HEK293 (cell line): ENCODE results near the gene ATG12.

Experiments
- CTCF ChIA-PET: fragments of 350-600 bp; formaldehyde crosslinking; extraction: SDS; loops from one replicate; lab custom pipeline; 2021; ENCODE audit warnings: antibody characterized with exemption; lab: Yijun Ruan, JAX
- POLR2A ChIA-PET: fragments of 300-600 bp; formaldehyde crosslinking; extraction: SDS; loops from one replicate; lab custom pipeline; 2020; ENCODE audit warnings: antibody characterized with exemption, inconsistent platforms; lab: Yijun Ruan, JAX
- H3K27ac ChIP-seq: fragments of 200-500 bp; sonication (Bioruptor generic); 2 replicates; pipeline ENCODE4 v1.5.1; 2014; ENCODE audit warnings: low read depth, low read length, control low read depth, inconsistent platforms; ENCODE audit errors: extremely low read depth
- H3K36me3 ChIP-seq, 2 experiments: fragments of 200-500 bp in 1 of 2; sonication (Bioruptor generic) in 1 of 2; 1 replicate in 1 of 2; 2 replicates in 1 of 2; pipeline ENCODE4 v1.5.1; 2014 to 2017; ENCODE audit warnings: inconsistent platforms in 2 of 2, low read length in 2 of 2; ENCODE audit not compliant: control insufficient read depth in 2 of 2, insufficient read depth in 1 of 2
- H3K4me1 ChIP-seq: fragments of 200-500 bp; sonication (Bioruptor generic); 2 replicates; pipeline ENCODE4 v1.5.1; 2014; ENCODE audit warnings: mild to moderate bottlenecking, low read length, inconsistent platforms; ENCODE audit not compliant: control insufficient read depth, insufficient read depth
- H3K4me3 ChIP-seq: 2 replicates; pipeline ENCODE4 v1.5.1; 2011; ENCODE audit warnings: low read depth, mild to moderate bottlenecking, control low read depth, low read length, moderate library complexity
- H3K9me3 ChIP-seq: fragments of 200-500 bp; sonication (Bioruptor generic); 2 replicates; pipeline ENCODE4 v1.5.1; 2014; ENCODE audit warnings: low read depth, low read length, inconsistent platforms; ENCODE audit not compliant: control insufficient read depth, insufficient read depth
- GFI1B ChIP-seq: fragments of 450-650 bp; formaldehyde crosslinking; IDR thresholded peaks from 2 replicates; pipeline ENCODE4 v1.5.1; 2016; ENCODE audit warnings: missing biosample characterization, missing genetic modification characterization
- SP3 ChIP-seq: fragments of 450-650 bp; formaldehyde crosslinking; IDR thresholded peaks from 2 replicates; pipeline ENCODE4 v1.5.1; 2016; ENCODE audit warnings: missing biosample characterization, missing genetic modification characterization
- ZBTB8A ChIP-seq: fragments of 450-650 bp; formaldehyde crosslinking; IDR thresholded peaks from 2 replicates; pipeline ENCODE4 v1.5.1; 2016; ENCODE audit warnings: missing biosample characterization, missing genetic modification characterization
- ZNF146 ChIP-seq: fragments of 450-650 bp; formaldehyde crosslinking; IDR thresholded peaks from 2 replicates; pipeline ENCODE4 v1.5.1; 2016; ENCODE audit warnings: missing biosample characterization, missing genetic modification characterization
- ZNF16 ChIP-seq: fragments of 450-650 bp; formaldehyde crosslinking; IDR thresholded peaks from 2 replicates; pipeline ENCODE4 v1.5.1; 2016; ENCODE audit warnings: low read depth, missing biosample characterization, missing genetic modification characterization
- ZNF175 ChIP-seq: fragments of 450-650 bp; formaldehyde crosslinking; IDR thresholded peaks from 2 replicates; pipeline ENCODE4 v1.5.1; 2016; ENCODE audit warnings: missing biosample characterization, missing genetic modification characterization
- ZNF266 ChIP-seq: fragments of 450-650 bp; formaldehyde crosslinking; IDR thresholded peaks from 2 replicates; pipeline ENCODE4 v1.5.1; 2016; ENCODE audit warnings: missing biosample characterization, missing genetic modification characterization, low read depth
- ZNF350 ChIP-seq: fragments of 450-650 bp; formaldehyde crosslinking; IDR thresholded peaks from 2 replicates; pipeline ENCODE4 v1.5.0; 2017; ENCODE audit warnings: missing biosample characterization, mild to moderate bottlenecking, missing genetic modification characterization
- ZNF366 ChIP-seq: fragments of 450-650 bp; formaldehyde crosslinking; conservative IDR thresholded peaks from 2 replicates; pipeline ENCODE4 v1.5.1; 2016; ENCODE audit warnings: missing biosample characterization, missing genetic modification characterization
- ZNF473 ChIP-seq: fragments of 450-650 bp; formaldehyde crosslinking; IDR thresholded peaks from 2 replicates; pipeline ENCODE4 v1.5.1; 2017; ENCODE audit warnings: missing biosample characterization, missing genetic modification characterization
- ZNF560 ChIP-seq: fragments of 450-650 bp; formaldehyde crosslinking; IDR thresholded peaks from 2 replicates; pipeline ENCODE4 v1.5.1; 2017; ENCODE audit warnings: missing biosample characterization, missing genetic modification characterization, borderline replicate concordance
- ZNF654 ChIP-seq: fragments of 450-650 bp; formaldehyde crosslinking; IDR thresholded peaks from 2 replicates; pipeline ENCODE4 v1.5.1; 2016; ENCODE audit warnings: low read depth, missing biosample characterization, missing genetic modification characterization
- ZNF777 ChIP-seq: fragments of 450-650 bp; formaldehyde crosslinking; IDR thresholded peaks from 2 replicates; pipeline ENCODE4 v1.5.1; 2017; ENCODE audit warnings: missing biosample characterization, missing genetic modification characterization, borderline replicate concordance
- ZXDB ChIP-seq: fragments of 450-650 bp; formaldehyde crosslinking; IDR thresholded peaks from 2 replicates; pipeline ENCODE4 v1.5.1; 2016; ENCODE audit warnings: missing biosample characterization, missing genetic modification characterization
- TF ChIP-seq, protein P1 (sequence below): fragments of 450-650 bp; formaldehyde crosslinking; IDR thresholded peaks from 2 replicates; pipeline ENCODE4 v1.5.1; 2016; ENCODE audit warnings: missing biosample characterization, missing genetic modification characterization
- TF ChIP-seq, protein P2 (sequence below): fragments of 450-650 bp; formaldehyde crosslinking; IDR thresholded peaks from 2 replicates; pipeline ENCODE4 v1.5.1; 2017; ENCODE audit warnings: missing biosample characterization, missing genetic modification characterization
- TF ChIP-seq, protein P3 (sequence below): fragments of 450-650 bp; formaldehyde crosslinking; IDR thresholded peaks from 2 replicates; pipeline ENCODE4 v1.5.1; 2016; ENCODE audit warnings: missing biosample characterization, missing genetic modification characterization
- TF ChIP-seq, protein P4 (sequence below): fragments of 450-650 bp; formaldehyde crosslinking; IDR thresholded peaks from 2 replicates; pipeline ENCODE4 v1.5.1; 2016; ENCODE audit warnings: missing biosample characterization, missing genetic modification characterization
- TF ChIP-seq, protein P5 (sequence below): fragments of 450-650 bp; formaldehyde crosslinking; IDR thresholded peaks from 2 replicates; pipeline ENCODE4 v1.5.1; 2016; ENCODE audit warnings: missing biosample characterization, missing genetic modification characterization

The ATG12 gene

DNA sequence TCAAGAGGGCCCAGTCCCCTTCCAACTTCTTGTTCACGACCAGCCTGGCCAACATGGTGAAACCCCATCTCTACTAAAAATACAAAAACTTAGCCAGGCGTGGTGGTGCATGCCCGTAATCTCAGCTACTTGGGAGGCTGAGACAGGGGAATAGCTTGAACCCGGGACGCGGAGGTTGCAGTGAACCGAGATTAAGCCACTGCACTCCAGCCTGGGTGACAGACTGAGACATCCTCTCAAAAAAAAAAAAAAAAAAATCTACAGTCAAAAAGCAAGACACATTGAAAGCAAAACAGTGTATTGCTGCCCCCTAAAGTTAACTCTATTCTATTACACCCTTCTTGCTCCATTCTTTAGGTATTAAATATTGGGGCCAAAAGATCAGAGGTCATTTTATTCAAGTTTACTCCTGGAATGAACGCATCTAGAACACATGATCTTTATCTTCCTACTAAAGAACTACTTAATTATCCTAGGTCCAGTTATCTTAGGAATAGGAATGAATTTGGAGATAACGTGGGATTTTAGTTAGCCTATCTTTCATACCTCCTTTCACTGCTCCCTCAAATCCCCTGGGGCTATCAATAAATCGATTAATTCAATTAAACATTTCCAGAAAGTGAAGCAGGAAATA is 2.4 kb downstream of the ATG12 start:
- H3K27ac ChIP-seq, result no peak overlapping the region
- H3K36me3 ChIP-seq, result peaks cover 20 to 40% of the 10 kb centered on the region in 2 experiments
- no peak overlapping the region for H3K4me3 ChIP-seq
- H3K4me1 ChIP-seq, result peaks cover 8% of the 10 kb centered on the region; the same call in 1 of the 2 replicates
- TF ChIP-seq ZNF266 (tag by site-specific recombination), result no peak
- TF ChIP-seq, protein P1, sequence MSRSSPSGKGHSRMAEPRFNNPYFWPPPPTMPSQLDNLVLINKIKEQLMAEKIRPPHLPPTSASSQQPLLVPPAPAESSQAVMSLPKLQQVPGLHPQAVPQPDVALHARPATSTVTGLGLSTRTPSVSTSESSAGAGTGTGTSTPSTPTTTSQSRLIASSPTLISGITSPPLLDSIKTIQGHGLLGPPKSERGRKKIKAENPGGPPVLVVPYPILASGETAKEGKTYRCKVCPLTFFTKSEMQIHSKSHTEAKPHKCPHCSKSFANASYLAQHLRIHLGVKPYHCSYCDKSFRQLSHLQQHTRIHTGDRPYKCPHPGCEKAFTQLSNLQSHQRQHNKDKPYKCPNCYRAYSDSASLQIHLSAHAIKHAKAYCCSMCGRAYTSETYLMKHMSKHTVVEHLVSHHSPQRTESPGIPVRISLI (tag by site-specific recombination), result peak; percentile 98
- no peak for TF ChIP-seq ZNF560 (tag by site-specific recombination)
- no peak for TF ChIP-seq ZNF473 (tag by site-specific recombination)
- TF ChIP-seq, protein P2, sequence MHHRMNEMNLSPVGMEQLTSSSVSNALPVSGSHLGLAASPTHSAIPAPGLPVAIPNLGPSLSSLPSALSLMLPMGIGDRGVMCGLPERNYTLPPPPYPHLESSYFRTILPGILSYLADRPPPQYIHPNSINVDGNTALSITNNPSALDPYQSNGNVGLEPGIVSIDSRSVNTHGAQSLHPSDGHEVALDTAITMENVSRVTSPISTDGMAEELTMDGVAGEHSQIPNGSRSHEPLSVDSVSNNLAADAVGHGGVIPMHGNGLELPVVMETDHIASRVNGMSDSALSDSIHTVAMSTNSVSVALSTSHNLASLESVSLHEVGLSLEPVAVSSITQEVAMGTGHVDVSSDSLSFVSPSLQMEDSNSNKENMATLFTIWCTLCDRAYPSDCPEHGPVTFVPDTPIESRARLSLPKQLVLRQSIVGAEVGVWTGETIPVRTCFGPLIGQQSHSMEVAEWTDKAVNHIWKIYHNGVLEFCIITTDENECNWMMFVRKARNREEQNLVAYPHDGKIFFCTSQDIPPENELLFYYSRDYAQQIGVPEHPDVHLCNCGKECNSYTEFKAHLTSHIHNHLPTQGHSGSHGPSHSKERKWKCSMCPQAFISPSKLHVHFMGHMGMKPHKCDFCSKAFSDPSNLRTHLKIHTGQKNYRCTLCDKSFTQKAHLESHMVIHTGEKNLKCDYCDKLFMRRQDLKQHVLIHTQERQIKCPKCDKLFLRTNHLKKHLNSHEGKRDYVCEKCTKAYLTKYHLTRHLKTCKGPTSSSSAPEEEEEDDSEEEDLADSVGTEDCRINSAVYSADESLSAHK (tag by site-specific recombination), result no peak
- TF ChIP-seq ZNF654 (tag by site-specific recombination), result peak; percentile 72
- TF ChIP-seq ZNF146 (tag by site-specific recombination), result no peak
- TF ChIP-seq, protein P3, sequence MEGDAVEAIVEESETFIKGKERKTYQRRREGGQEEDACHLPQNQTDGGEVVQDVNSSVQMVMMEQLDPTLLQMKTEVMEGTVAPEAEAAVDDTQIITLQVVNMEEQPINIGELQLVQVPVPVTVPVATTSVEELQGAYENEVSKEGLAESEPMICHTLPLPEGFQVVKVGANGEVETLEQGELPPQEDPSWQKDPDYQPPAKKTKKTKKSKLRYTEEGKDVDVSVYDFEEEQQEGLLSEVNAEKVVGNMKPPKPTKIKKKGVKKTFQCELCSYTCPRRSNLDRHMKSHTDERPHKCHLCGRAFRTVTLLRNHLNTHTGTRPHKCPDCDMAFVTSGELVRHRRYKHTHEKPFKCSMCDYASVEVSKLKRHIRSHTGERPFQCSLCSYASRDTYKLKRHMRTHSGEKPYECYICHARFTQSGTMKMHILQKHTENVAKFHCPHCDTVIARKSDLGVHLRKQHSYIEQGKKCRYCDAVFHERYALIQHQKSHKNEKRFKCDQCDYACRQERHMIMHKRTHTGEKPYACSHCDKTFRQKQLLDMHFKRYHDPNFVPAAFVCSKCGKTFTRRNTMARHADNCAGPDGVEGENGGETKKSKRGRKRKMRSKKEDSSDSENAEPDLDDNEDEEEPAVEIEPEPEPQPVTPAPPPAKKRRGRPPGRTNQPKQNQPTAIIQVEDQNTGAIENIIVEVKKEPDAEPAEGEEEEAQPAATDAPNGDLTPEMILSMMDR (tag by site-specific recombination), result 0 out of 2 replicates have a peak, but pooled peaks have one; percentile 35
- TF ChIP-seq ZNF16 (tag by site-specific recombination), result no peak
- no peak for TF ChIP-seq ZNF350 (tag by site-specific recombination)
- TF ChIP-seq, protein P4, sequence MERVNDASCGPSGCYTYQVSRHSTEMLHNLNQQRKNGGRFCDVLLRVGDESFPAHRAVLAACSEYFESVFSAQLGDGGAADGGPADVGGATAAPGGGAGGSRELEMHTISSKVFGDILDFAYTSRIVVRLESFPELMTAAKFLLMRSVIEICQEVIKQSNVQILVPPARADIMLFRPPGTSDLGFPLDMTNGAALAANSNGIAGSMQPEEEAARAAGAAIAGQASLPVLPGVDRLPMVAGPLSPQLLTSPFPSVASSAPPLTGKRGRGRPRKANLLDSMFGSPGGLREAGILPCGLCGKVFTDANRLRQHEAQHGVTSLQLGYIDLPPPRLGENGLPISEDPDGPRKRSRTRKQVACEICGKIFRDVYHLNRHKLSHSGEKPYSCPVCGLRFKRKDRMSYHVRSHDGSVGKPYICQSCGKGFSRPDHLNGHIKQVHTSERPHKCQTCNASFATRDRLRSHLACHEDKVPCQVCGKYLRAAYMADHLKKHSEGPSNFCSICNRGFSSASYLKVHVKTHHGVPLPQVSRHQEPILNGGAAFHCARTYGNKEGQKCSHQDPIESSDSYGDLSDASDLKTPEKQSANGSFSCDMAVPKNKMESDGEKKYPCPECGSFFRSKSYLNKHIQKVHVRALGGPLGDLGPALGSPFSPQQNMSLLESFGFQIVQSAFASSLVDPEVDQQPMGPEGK (tag by site-specific recombination), result no peak
- TF ChIP-seq ZNF175 (tag by site-specific recombination), result no peak
- TF ChIP-seq, protein P5, sequence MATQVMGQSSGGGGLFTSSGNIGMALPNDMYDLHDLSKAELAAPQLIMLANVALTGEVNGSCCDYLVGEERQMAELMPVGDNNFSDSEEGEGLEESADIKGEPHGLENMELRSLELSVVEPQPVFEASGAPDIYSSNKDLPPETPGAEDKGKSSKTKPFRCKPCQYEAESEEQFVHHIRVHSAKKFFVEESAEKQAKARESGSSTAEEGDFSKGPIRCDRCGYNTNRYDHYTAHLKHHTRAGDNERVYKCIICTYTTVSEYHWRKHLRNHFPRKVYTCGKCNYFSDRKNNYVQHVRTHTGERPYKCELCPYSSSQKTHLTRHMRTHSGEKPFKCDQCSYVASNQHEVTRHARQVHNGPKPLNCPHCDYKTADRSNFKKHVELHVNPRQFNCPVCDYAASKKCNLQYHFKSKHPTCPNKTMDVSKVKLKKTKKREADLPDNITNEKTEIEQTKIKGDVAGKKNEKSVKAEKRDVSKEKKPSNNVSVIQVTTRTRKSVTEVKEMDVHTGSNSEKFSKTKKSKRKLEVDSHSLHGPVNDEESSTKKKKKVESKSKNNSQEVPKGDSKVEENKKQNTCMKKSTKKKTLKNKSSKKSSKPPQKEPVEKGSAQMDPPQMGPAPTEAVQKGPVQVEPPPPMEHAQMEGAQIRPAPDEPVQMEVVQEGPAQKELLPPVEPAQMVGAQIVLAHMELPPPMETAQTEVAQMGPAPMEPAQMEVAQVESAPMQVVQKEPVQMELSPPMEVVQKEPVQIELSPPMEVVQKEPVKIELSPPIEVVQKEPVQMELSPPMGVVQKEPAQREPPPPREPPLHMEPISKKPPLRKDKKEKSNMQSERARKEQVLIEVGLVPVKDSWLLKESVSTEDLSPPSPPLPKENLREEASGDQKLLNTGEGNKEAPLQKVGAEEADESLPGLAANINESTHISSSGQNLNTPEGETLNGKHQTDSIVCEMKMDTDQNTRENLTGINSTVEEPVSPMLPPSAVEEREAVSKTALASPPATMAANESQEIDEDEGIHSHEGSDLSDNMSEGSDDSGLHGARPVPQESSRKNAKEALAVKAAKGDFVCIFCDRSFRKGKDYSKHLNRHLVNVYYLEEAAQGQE (tag by site-specific recombination), result 0 out of 2 replicates have a peak, but pooled peaks have one; percentile 9
- no peak for TF ChIP-seq GFI1B
- TF ChIP-seq ZXDB (tag by site-specific recombination), result 0 out of 2 replicates have a peak, but pooled peaks have one; percentile 17
- TF ChIP-seq ZNF777 (tag by site-specific recombination), result no peak
- 0 out of 2 replicates have a peak, but pooled peaks have one; percentile 37 for TF ChIP-seq ZNF366 (tag by site-specific recombination)
- TF ChIP-seq ZBTB8A, result no peak
- TF ChIP-seq SP3 (tag by site-specific recombination), result no peak
- ChIA-PET POLR2A (no interaction called here), CTCF (interaction anchor here (0.6 to 1.3 kb wide), 7 partner anchors 19 to 522 kb away, joined by 3 to 8 read pairs (median 5); no protein-coding TSS in a partner anchor)
- no peaks in the 10 kb centered on the region for H3K9me3 ChIP-seq
